HUES64 (cell line): ENCODE results near the gene BTBD19.
"Not testable (repeated sequence)": the region's sequence is repeated elsewhere in the genome, so short reads cannot be mapped to it uniquely, and the experiment has no call there.

Source experiments
- H3K27ac ChIP-seq: 2 replicates; pipeline ENCODE4 v1.7.0; 2013; ENCODE audit warnings: low read depth, low read length, inconsistent platforms
- H3K27me3 ChIP-seq: 2 replicates; pipeline ENCODE4 v1.6.1; 2013; ENCODE audit warnings: mild to moderate bottlenecking, low read length; ENCODE audit not compliant: insufficient read depth
- H3K36me3 ChIP-seq: 2 replicates; pipeline ENCODE4 v1.6.1; 2013; ENCODE audit warnings: mild to moderate bottlenecking, low read length; ENCODE audit not compliant: insufficient read depth
- H3K4me1 ChIP-seq: 2 replicates; pipeline ENCODE4 v1.6.1; 2013; ENCODE audit warnings: mild to moderate bottlenecking, low read length, moderate library complexity; ENCODE audit not compliant: insufficient read depth
- H3K4me3 ChIP-seq: 2 replicates; pipeline ENCODE4 v1.5.1; 2013; ENCODE audit warnings: mild to moderate bottlenecking, low read length, moderate library complexity
- H3K9ac ChIP-seq: 2 replicates; pipeline ENCODE4 v1.6.1; 2013; ENCODE audit warnings: mild to moderate bottlenecking, low read depth, low read length
- H3K9me3 ChIP-seq: 2 replicates; pipeline ENCODE4 v1.6.1; 2013; ENCODE audit warnings: low read depth, low read length; ENCODE audit not compliant: insufficient read depth
- WGBS: fragments of 150-250, 120-280 bp; methylation state at CpG from one replicate; pipeline ENCODE4 v1.1.7; 2013; ENCODE audit warnings: missing lambda C conversion rate; 5-methylcytosine and 5-hydroxymethylcytosine counted together

BTBD19 gene

DNA sequence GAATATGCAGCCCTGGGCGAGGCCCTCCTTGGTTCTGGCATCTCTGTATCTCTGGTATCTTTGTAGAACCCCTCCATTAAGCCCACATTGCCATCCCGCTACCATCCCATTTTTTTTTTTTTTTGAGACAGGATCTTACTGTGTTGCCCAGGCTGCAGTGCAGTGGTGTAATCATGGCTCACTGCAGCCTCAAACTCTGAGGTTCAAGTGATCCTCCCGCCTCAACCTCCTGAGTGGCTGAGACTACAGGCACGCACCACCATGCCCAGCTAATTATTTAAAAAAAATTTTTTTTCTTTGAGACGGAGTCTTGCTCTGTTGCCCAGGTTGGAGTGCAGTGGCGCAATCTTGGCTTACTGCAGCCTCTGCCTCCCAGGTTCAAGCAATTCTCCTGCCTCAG lies 16.1 kb downstream of the BTBD19 start:
- not testable (repeated sequence) for H3K36me3 ChIP-seq, H3K9me3 ChIP-seq, H3K9ac ChIP-seq, H3K4me1 ChIP-seq, H3K27me3 ChIP-seq, H3K27ac ChIP-seq, H3K4me3 ChIP-seq
- WGBS, result 92% methylated on average over 6 of the region's 6 CpGs

DNA sequence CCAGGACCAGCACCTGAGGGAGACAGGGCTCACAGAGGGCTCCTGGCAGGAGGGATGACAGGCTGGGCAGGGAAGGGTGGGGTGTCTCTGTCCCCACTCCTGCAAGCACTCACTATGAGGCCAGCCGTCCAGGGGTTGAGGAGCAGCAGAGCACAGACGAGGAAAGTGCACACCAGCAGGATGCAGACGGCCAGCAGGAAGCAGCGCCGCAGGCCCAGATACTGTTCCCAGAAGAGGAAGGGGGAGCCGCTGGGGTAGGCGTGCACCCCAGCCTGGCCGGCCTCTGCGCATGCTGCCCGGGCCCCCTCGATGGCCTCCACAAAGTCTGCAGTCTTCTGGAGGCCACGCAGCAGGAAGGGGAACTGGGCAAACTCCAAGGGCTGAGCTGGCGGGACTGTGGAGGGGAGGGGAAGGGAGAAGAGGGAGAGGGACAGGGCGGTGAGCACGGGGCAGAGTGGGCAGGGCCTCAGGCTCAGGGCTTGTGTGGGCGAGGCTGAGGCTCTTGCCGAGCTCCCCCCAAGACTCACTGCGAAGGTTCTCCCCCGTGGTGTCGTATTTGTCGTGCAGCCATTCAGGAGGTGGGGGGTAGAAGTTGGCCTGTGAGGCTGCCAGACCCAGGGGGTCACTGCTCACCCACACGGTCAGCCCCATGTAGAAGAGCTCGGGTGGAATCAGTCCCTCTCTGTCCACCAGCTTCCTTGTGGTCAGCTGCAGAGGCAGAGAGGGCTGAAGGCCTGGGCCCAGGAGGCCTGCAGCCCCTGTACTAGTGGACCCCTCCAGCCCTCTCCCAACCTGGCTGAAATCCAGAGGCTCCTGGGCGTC lies 18.3 kb downstream of the BTBD19 start:
- Histone ChIP-seq H3K4me3 (no peak overlapping the region), H3K9ac (no peak overlapping the region), H3K36me3 (no peaks in the 10 kb centered on the region), H3K9me3 (no peaks in the 10 kb centered on the region), H3K27me3 (no peaks in the 10 kb centered on the region), H3K4me1 (peaks cover 5% of the 10 kb centered on the region; the same call in 1 of the 2 replicates), H3K27ac (no peak overlapping the region)
- 83% methylated on average over 24 of the region's 24 CpGs for WGBS

DNA sequence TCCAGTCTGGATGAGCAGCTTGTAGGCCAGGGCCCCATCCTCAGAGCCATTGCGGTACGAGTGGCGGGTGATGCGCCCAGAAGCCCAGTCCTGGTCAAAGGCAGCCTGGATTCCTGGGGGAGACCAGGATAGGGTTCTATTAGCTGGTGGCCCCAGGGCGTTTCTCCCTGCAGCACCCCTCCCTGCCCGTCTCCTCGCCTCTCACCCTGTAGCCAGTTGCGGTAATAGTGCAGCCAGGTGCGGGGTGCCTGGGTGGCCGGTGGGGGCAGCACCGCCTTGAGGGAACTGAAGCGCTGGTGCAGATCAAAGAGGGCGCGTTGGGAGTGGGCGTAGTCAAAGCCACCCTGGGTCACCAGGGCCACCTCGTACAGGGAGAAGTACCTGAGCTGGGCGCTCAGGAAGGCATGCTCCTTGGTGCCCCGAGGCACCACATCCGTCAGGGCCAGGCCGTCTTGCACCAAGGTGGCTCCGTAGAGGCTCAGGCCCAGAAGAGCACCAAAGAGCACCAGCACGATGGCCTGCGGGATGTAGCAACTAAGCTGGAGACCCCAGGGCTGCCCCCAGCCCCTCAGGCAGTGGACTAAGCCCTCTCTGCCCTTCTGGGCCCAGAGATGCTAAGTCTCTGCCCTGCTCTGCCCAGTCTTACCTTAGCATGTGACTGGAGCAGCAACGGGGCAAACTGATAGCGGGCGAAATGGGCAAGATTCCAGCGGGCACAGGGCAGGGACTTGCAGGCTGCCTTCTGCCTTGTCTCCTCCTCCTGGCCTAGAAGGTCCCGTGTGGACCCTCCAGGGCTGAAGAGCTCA lies 19.1 kb downstream of the BTBD19 start:
- Histone ChIP-seq H3K9me3 (no peaks in the 10 kb centered on the region), H3K27ac (no peak overlapping the region), H3K9ac (no peak overlapping the region), H3K27me3 (no peaks in the 10 kb centered on the region), H3K4me3 (no peak overlapping the region), H3K4me1 (peaks cover 11% of the 10 kb centered on the region; the same call in 1 of the 2 replicates), H3K36me3 (no peaks in the 10 kb centered on the region)
- 93% methylated on average over 28 of the region's 28 CpGs for WGBS

DNA sequence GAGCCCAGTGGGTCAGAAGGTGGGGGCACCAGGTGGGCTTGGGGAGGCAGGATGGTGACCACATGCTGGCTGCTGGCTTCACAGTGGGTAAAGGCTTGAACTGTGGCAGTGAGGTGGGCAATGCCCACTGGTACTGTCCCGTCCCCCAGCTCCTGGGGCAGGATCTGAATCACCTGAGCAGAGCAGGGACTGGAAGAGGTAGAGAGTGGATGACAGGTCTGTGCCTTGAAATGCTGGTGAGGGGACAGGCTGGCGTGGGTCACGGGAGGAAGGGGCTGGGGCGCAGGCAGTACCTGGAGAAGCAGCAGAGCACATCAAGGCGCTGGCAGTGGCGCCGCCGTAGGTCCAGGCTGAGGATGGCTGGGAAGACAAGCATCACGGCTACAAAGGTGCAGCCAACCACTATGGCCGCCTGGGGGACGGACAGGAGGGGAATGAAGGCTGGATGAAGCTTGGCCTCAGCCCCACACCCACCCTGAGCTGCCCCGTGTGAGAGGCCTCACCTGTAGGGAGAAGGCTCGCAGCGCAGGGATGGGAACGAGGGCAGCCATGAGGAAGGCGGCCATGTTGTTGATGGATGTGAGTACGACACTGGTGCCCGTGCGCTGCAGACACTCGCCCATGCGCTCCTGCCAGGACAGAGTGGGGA lies 19.8 kb downstream of the BTBD19 start:
- peaks cover 11% of the 10 kb centered on the region; the same call in 1 of the 2 replicates for H3K4me1 ChIP-seq
- no peak overlapping the region for H3K9ac ChIP-seq
- H3K36me3 ChIP-seq, result no peaks in the 10 kb centered on the region
- no peak overlapping the region for H3K4me3 ChIP-seq
- 93% methylated on average over 21 of the region's 21 CpGs for WGBS
- no peak overlapping the region for H3K27ac ChIP-seq
- H3K9me3 ChIP-seq, result no peaks in the 10 kb centered on the region
- H3K27me3 ChIP-seq, result no peaks in the 10 kb centered on the region

DNA sequence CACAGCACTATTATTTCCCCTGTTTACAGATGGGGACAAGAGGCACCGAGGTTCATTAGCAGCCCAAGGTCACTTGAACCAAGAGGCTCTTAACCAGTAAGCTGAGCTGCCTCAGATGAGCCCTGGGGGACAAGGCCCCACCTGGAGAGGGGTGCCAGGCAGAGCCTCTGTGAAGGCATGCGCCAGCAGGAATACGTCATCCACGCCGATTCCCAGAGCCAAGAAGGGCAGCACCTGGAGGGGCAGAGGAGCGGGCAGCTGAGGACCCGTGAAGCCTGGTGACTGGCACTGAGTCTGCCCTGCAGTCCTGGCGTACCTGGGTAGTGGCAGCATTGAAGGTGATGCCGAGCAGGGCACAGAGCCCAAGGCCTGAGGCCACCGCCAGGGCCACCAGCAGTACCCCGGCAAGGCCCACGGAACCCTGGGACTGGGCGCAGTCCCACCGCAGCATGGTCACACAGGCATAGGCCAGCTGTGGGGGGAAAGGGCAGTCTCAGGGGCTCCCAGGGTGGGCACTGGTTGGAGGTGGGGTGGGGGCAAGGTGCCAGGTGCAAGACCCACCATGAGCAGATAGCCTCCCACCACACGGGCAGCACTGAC lies 20.6 kb downstream of the BTBD19 start:
- H3K27me3 ChIP-seq, result no peaks in the 10 kb centered on the region

DNA sequence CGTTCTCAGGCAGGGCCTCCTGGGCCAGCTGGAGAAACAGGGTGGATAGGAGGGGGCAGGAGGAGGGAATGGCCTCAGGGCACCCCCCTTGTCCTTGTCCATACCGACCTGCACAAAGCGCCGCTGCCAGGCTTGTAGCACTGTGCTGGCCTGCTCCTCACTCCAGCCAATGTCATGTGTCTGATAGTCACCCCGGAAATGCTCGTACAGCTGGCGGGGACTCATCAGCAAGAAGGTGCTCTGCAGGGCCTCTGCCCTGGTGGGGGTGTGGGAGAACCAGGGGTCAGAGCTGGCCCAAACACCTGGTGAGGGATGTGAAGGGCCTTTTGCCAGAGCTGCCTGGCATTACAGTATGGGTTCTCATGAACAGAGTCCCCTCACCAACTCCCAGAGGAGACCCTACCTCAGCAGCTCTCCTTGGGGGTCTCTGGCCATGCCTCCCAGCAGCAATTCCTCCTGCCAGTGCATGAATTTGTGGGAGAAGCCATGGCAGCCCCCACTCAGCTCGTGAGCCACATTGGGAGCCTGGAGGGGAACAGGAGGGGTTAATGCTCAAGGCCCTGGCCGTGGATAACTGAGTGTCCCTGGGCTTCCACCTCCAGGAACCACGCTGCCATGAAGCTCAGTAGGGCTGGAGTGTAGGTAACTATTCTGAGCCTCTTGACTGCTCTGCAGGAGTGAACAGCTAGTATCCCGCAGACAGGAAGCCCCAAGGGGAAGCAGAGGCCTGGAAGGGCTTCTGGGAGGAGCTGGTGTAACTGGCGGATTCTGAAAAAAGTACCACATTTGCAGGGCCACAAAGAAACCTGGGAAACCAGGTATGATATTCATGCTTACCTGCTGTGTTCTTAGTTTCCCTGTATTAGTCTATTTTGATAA lies 21.4 kb downstream of the BTBD19 start:
- no peak overlapping the region for H3K4me3 ChIP-seq
- WGBS, result 88% methylated on average over 12 of the region's 12 CpGs
- no peak overlapping the region for H3K27ac ChIP-seq
- H3K9ac ChIP-seq, result no peak overlapping the region
- peaks cover 11% of the 10 kb centered on the region; the same call in 1 of the 2 replicates for H3K4me1 ChIP-seq
- no peaks in the 10 kb centered on the region for H3K9me3 ChIP-seq
- H3K27me3 ChIP-seq, result no peaks in the 10 kb centered on the region
- no peaks in the 10 kb centered on the region for H3K36me3 ChIP-seq

More for the DNA sequence above, 20.6 kb downstream of the BTBD19 start:
- WGBS, result 95% methylated on average over 15 of the region's 15 CpGs
- Histone ChIP-seq H3K4me1 (peaks cover 11% of the 10 kb centered on the region; the same call in 1 of the 2 replicates), H3K9ac (no peak overlapping the region), H3K4me3 (no peak overlapping the region), H3K36me3 (no peaks in the 10 kb centered on the region), H3K9me3 (no peaks in the 10 kb centered on the region), H3K27ac (no peak overlapping the region)

DNA sequence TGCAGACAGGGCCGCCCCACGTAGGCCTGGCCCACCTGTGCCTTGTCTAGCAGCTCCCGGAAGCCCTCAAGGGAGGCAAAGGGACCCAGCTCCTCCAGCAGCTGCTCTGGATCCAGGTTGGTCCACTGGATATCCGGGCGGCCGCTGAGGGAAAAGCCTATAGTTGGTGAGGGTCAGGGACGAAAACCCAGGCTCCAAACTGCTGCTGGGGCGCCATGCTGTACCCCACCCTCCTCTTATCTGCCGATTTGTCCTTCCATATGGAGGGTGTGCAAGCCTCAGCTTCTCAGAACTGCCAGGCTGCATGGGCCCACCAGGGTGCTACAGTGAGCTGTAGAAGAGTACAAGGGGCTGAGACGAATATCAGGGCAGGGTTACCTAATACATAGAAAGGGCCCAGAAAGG lies 22.6 kb downstream of the BTBD19 start:
- no peaks in the 10 kb centered on the region for H3K9me3 ChIP-seq
- no peaks in the 10 kb centered on the region for H3K27me3 ChIP-seq
- H3K9ac ChIP-seq, result no peak overlapping the region
- no peak overlapping the region for H3K27ac ChIP-seq
- H3K4me3 ChIP-seq, result no peak overlapping the region
- WGBS, result 87% methylated on average over 10 of the region's 10 CpGs
- no peaks in the 10 kb centered on the region for H3K36me3 ChIP-seq
- H3K4me1 ChIP-seq, result peaks cover 11% of the 10 kb centered on the region; the same call in 1 of the 2 replicates

DNA sequence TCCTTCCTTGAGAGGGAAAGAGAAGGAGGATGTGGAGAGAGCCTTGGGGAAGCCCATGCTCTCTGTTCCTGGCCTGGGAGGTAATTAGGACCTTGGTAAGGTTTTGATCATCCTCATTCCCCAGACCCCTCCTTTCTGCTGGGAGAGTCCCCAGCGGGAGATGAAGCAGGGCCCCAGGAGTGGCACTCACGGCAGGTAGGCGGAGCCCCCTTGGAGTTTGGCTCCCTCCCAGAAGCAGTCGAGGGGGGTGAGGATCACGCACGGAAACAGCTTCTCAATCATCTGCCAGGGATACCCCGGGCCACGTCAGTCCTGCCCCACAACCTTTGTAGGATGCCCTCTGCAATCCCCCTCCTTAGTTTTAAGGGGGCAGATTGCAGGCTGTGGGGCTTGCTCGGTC lies 23.2 kb downstream of the BTBD19 start:
- no peak overlapping the region for H3K27ac ChIP-seq
- no peaks in the 10 kb centered on the region for H3K27me3 ChIP-seq
- H3K36me3 ChIP-seq, result no peaks in the 10 kb centered on the region
- no peak overlapping the region for H3K4me3 ChIP-seq
- peaks cover 11% of the 10 kb centered on the region; the same call in 1 of the 2 replicates for H3K4me1 ChIP-seq
- 58% methylated on average over 9 of the region's 9 CpGs for WGBS
- H3K9me3 ChIP-seq, result no peaks in the 10 kb centered on the region
- H3K9ac ChIP-seq, result no peak overlapping the region

DNA sequence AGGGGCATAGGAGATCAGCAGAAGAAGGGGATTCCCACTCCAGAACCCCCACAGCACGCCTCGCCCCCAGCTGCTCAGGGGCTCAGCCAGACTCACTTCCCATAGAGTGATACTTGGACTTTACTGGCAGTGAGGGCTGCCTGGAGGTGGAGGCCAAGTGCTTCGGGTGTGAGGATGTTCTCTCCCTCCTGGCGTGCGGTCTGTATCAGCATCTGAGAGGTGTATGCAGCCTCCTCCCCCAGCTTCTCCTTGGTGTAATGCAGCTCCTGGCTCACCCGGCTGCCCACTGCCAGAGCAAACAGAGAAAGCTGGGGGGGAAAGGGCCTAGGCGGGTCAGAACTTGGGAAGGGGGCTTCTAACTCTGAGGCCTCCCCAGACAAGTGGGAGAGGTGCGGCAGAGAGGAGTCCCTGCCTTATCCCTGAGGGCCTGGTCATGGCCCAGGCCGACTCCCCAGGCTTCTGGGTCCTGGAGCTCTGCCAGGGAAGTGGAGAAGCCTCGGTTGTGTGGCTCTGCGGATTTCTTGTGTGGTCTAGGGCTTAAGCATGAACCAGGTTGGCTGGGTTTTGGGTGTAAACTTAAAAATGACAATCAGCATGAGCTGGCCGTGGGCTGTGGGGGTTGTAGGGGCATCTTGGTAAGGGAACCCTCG lies 23.9 kb downstream of the BTBD19 start:
- Histone ChIP-seq H3K36me3 (no peaks in the 10 kb centered on the region), H3K9ac (no peak overlapping the region), H3K4me3 (no peak overlapping the region), H3K27me3 (no peaks in the 10 kb centered on the region), H3K27ac (no peak overlapping the region), H3K4me1 (peaks cover 11% of the 10 kb centered on the region; the same call in 1 of the 2 replicates), H3K9me3 (no peaks in the 10 kb centered on the region)
- 78% methylated on average over 11 of the region's 13 CpGs for WGBS

DNA sequence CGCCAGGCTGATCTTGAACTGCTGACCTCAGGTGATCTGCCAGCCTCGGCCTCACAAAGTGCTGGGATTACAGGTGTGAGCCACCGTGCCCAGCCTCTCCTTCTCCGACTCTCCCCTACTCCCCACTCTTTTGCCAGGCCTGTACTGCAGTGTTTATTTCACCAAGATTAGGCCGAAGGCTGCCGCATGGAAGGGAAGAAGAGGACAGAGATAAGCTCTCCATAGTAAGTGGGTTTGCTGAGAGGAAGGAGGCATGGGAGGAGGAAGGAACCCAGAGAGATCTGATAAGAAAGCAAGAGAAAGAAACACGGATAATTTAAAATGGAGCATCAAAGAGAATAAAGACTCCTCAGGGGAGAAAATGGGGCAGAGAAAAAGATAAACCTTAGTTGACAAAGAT lies 26.0 kb downstream of the BTBD19 start:
- no peaks in the 10 kb centered on the region for H3K36me3 ChIP-seq
- H3K9ac ChIP-seq, result no peak overlapping the region
- H3K4me1 ChIP-seq, result peaks cover 11% of the 10 kb centered on the region; the same call in 1 of the 2 replicates
- WGBS, result 89% methylated on average over 7 of the region's 7 CpGs
- H3K27ac ChIP-seq, result no peak overlapping the region
- no peak overlapping the region for H3K4me3 ChIP-seq
- no peaks in the 10 kb centered on the region for H3K27me3 ChIP-seq
- H3K9me3 ChIP-seq, result no peaks in the 10 kb centered on the region
